ENCODE measurements around the gene MAST1.
"Not testable (repeated sequence)": the region's sequence is repeated elsewhere in the genome, so short reads cannot be mapped to it uniquely, and the experiment has no call there.

The MAST1 gene

DNA sequence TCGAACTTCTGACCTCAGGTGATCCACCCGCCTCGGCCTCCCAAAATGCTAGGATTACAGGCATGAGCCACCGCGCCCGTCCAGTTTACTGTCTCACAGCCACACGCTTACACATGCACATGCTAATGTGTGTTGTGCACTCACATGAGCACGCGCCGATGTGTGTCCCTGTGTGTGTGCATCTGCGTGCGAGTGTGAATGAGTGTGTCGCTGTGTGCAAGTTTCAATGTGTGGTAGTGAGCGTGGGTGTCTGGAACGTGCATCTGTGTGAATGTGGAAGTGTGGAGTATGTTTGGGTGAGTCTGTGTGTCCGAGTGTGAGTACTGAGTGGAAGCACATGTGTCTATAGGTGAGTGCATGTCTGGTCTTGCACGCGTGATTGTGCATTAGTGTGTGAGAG lies 4.2 kb downstream of the MAST1 start:
- no peak overlapping the region for H3K4me3 ChIP-seq (ENCODE audit: control insufficient read depth, low read depth, low read length)
- TF ChIP-seq, protein P1, sequence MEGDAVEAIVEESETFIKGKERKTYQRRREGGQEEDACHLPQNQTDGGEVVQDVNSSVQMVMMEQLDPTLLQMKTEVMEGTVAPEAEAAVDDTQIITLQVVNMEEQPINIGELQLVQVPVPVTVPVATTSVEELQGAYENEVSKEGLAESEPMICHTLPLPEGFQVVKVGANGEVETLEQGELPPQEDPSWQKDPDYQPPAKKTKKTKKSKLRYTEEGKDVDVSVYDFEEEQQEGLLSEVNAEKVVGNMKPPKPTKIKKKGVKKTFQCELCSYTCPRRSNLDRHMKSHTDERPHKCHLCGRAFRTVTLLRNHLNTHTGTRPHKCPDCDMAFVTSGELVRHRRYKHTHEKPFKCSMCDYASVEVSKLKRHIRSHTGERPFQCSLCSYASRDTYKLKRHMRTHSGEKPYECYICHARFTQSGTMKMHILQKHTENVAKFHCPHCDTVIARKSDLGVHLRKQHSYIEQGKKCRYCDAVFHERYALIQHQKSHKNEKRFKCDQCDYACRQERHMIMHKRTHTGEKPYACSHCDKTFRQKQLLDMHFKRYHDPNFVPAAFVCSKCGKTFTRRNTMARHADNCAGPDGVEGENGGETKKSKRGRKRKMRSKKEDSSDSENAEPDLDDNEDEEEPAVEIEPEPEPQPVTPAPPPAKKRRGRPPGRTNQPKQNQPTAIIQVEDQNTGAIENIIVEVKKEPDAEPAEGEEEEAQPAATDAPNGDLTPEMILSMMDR (conservative IDR thresholded peaks at IDR 0.05; ENCODE audit: control insufficient read depth, insufficient read depth, low read depth, low read length) = no peak
- DNase-seq (ENCODE audit: low read depth) = no peak

DNA sequence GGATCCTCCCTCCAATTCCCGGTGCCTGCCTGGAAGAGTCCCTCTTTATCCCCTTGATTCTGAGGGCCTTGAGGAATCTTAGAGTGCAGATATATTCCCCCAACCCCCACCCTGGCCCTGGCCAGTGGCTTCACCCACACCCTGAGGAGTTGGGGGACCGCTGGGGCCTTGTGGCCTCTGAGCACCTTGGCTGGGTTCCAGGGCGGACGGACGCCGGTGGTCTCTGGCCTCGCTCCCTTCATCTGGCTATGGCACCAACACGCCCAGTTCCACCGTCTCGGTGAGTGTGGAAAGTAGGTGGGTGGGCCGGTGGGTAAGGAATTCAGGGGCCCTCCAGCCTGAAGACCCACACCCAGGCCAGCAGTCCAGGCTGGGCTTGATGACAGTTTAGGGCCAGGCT lies 5.0 kb downstream of the MAST1 start:
- DNase-seq (ENCODE audit: low read depth) = no peak
- H3K4me3 ChIP-seq (ENCODE audit: control insufficient read depth, low read depth, low read length) = no peak overlapping the region
- TF ChIP-seq, protein P1 (conservative IDR thresholded peaks at IDR 0.05; ENCODE audit: control insufficient read depth, insufficient read depth, low read depth, low read length) = no peak

DNA sequence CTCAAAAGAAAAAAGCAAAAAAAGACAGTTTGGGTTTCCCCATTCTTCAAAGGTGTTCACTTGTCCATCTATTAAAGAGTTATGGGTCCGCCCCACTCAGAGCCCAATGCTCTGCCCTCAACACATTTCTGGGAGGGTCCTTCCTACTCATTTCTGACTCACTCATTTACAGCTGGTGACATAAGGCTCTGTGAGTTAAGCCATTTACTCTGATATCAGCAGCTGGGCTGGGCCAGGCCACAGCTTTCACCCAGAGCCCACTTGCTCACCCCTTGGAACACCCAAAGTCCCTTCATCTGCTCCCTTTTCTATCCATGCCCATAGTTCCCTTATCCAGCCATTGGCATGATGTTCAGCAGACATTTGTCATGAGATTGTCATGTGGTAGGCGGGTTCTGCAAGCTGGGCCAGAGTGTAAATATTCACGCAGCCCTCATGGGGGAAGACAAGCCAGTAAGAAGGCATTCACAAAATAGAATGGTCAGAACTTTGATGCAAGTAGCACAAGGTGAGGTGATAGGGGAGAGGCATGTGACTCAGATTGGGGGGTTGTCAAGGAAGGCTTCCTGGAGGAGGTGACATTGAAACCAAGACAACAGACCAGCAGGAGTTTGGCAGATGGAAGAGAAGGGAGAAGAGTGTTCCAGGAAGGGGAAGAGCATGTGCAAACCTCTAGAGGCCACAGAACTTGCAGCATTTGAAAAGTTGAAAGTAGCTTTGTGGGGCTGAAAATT lies 5.9 kb downstream of the MAST1 start:
- DNase-seq (ENCODE audit: low read depth) = no peak
- no peak overlapping the region for H3K4me3 ChIP-seq (ENCODE audit: control insufficient read depth, low read depth, low read length)
- TF ChIP-seq, protein P1 (conservative IDR thresholded peaks at IDR 0.05; ENCODE audit: control insufficient read depth, insufficient read depth, low read depth, low read length) = no peak

DNA sequence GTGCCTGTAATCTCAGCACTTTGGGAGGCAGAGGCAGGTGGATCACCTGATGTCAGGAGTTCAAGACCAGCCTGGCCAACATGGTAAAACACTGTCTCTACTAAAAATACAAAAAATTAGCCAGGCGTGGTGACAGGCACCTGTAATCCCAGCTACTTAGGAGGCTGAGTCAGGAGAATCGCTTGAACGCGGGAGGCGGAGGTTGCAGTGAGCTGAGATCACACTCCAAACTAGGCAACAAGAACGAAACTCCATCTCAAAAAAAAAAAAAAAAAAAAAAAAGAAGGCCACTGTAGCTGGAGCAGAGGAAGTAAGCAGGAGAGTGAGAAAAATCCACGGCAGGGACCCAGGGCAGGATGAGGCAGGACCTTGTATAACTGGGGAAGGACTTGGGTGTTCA lies 8.3 kb downstream of the MAST1 start:
- not testable (repeated sequence) for DNase-seq (ENCODE audit: low read depth); H3K4me3 ChIP-seq (ENCODE audit: control insufficient read depth, low read depth, low read length)

DNA sequence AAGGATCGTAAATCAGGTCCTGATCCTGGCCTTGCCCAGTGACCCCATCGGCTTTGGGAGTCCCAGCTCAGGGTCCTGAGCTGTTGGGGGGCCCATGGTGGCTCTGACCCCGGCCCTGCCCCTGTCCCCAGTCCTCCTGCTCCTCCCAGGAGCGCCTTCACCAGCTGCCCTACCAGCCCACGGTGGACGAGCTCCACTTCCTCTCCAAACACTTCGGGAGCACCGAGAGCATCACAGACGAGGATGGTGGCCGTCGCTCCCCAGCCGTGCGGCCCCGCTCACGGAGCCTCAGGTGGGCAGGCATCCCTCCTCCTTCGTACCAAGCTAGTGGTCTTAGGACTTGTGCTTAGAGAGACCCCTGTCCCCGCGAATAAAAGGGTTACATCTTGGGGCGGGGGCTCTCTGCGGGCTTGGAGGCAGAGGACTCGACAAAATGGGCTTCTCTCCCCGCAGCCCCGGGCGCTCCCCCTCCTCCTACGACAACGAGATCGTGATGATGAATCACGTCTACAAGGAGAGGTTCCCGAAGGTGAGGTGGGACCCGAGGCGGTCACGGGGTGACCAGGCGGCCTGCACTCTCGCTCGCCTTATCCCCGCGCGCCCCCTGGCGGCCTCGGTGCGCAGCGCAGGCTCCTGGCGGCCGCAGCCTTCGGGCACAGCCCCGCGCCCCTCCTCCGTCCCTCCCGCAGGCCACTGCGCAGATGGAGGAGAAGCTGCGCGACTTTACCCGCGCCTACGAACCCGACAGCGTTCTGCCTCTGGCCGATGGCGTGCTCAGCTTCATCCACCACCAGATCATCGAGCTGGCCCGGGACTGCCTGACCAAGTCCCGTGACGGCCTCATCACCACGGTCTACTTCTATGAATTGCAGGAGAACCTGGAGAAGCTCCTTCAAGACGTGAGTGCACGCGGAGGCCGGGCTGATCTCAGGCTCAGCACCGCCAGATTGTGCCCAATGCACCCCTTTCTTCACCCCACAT lies 9.1 kb downstream of the MAST1 start:
- peak; percentile 82 for DNase-seq (ENCODE audit: low read depth)
- H3K4me3 ChIP-seq (ENCODE audit: control insufficient read depth, low read depth, low read length) = no peak overlapping the region
- TF ChIP-seq, protein P1 (conservative IDR thresholded peaks at IDR 0.05; ENCODE audit: control insufficient read depth, insufficient read depth, low read depth, low read length) = peak; percentile 50

DNA sequence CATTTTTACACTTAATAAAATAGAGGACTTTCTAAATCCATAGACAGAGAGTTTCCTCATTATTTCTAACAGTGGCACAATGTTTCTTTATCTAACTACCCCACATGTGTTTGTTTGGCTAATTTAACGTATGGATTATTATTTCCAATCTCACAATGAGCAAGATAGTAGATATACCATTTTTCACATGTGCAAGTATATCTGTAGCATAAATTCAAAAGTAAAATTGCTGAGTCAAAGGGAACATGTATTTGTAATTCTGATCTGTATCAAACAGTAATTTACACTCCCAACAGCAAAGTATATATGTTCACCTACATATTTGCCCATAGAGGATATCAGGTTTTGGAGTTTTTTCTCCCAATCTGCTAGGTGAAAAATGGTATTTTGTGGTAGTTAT lies 18.3 kb downstream of the MAST1 start:
- TF ChIP-seq, protein P1 (conservative IDR thresholded peaks at IDR 0.05; ENCODE audit: control insufficient read depth, insufficient read depth, low read depth, low read length) = no peak

More for the DNA sequence above, 18.3 kb downstream of the MAST1 start:
- no peak overlapping the region for H3K4me3 ChIP-seq (ENCODE audit: control insufficient read depth, low read depth, low read length)
- DNase-seq (ENCODE audit: low read depth) = no peak

Measured in fibroblast of mammary gland (primary cell).